H1 (cell line): ENCODE measurements around the gene POMT2. TPM values are rescaled to one million over a fixed set of nuclear protein-coding genes. Genes with fewer than 3 reads are reported as not detected.

Experiments used
- CTCF ChIA-PET: fragments of 300-600 bp; sonication (Branson Sonifier 250); formaldehyde crosslinking; loops from one replicate; lab custom pipeline; 2021; ENCODE audit not compliant: partially characterized antibody; lab: Charles Lee
- POLR2A ChIA-PET: fragments of 300-600 bp; sonication (Branson Sonifier 250); formaldehyde crosslinking; loops from one replicate; lab custom pipeline; 2021; ENCODE audit warnings: inconsistent platforms; ENCODE audit not compliant: partially characterized antibody; lab: Charles Lee
- DNase-seq, 2 experiments: peaks; one replicate each; pipeline versions ENCODE4 v3.0.0 to v3.0.0-alpha.2; 2010 to 2022; ENCODE audit warnings: low spot score in 2 of 2, low read depth in 1 of 2, mixed read lengths in 1 of 2
- FAIRE-seq: peaks from 2 replicates; lab custom pipeline; 2011; peaks lifted over from hg19 to GRCh38; lab: Jason Lieb, UNC
- H2AFZ ChIP-seq: 2 replicates; pipeline ENCODE4 v1.8.1; 2012; ENCODE audit warnings: low read length, inconsistent platforms
- H2AK5ac ChIP-seq: 2 replicates; pipeline ENCODE4 v1.6.1; 2013; ENCODE audit warnings: low read depth, low read length
- H2BK120ac ChIP-seq: replicated peaks from 2 replicates; pipeline ENCODE3; 2013; ENCODE audit warnings: low read depth, low read length, inconsistent platforms
- H2BK12ac ChIP-seq: 2 replicates; pipeline ENCODE4 v1.6.1; 2013; ENCODE audit warnings: low read depth, low read length
- H2BK15ac ChIP-seq: 2 replicates; pipeline ENCODE4 v1.6.1; 2013; ENCODE audit warnings: low read length
- H2BK20ac ChIP-seq: 2 replicates; pipeline ENCODE4 v1.6.1; 2013; ENCODE audit warnings: low read length
- H2BK5ac ChIP-seq: 2 replicates; pipeline ENCODE4 v1.6.1; 2013; ENCODE audit warnings: low read depth, low read length
- H3K14ac ChIP-seq: 2 replicates; pipeline ENCODE4 v1.6.1; 2013; ENCODE audit warnings: inconsistent platforms; ENCODE audit not compliant: insufficient read length
- H3K18ac ChIP-seq: 2 replicates; pipeline ENCODE4 v1.6.1; 2013; ENCODE audit warnings: low read length; ENCODE audit errors: extremely low read depth
- H3K23ac ChIP-seq: 2 replicates; pipeline ENCODE4 v1.6.1; 2013; ENCODE audit warnings: inconsistent platforms; ENCODE audit not compliant: insufficient read length
- H3K23me2 ChIP-seq: 2 replicates; pipeline ENCODE4 v1.6.1; 2013; ENCODE audit warnings: low read depth, low read length
- H3K27ac ChIP-seq: 2 replicates; pipeline ENCODE4 v1.6.1; 2011; ENCODE audit warnings: low read depth, low read length, inconsistent platforms
- H3K27me3 ChIP-seq, 4 experiments: replicated peaks in 1 of 4; 1 replicate in 1 of 4; 2 replicates in 3 of 4; pipeline versions ENCODE4 v1.6.1 to v1.8.1; 2011 to 2013; ENCODE audit warnings: low read length in 3 of 4, mild to moderate bottlenecking in 3 of 4, inconsistent platforms in 2 of 4, mixed read lengths in 2 of 4, moderate library complexity in 1 of 4; ENCODE audit not compliant: control insufficient read depth in 3 of 4, insufficient read depth in 3 of 4; ENCODE audit errors: extremely low read depth in 1 of 4
- H3K36me3 ChIP-seq, 4 experiments: 2 replicates each; pipeline versions ENCODE4 v1.6.1 to v1.8.1; 2011 to 2013; ENCODE audit warnings: mild to moderate bottlenecking in 4 of 4, low read length in 3 of 4, moderate library complexity in 2 of 4, control low read depth in 1 of 4, inconsistent platforms in 1 of 4; ENCODE audit not compliant: insufficient read depth in 4 of 4, control insufficient read depth in 2 of 4
- H3K4ac ChIP-seq: replicated peaks from 2 replicates; pipeline ENCODE3; 2013; ENCODE audit warnings: low read length, low read depth, mixed read lengths, inconsistent platforms; ENCODE audit not compliant: insufficient read length
- H3K4me1 ChIP-seq, 4 experiments: replicated peaks in 1 of 4; 1 replicate in 1 of 4; 2 replicates in 3 of 4; pipeline versions ENCODE4 v1.6.1 to v1.8.1; 2011 to 2013; ENCODE audit warnings: low read length in 3 of 4, inconsistent platforms in 2 of 4, mixed read lengths in 1 of 4; ENCODE audit not compliant: insufficient read depth in 4 of 4, control insufficient read depth in 3 of 4
- H3K4me2 ChIP-seq, 2 experiments: 2 replicates each; pipeline versions ENCODE4 v1.6.1 to v1.8.1; 2011 to 2013; ENCODE audit warnings: low read depth in 2 of 2, low read length in 2 of 2, control low read depth in 1 of 2, inconsistent platforms in 1 of 2, mild to moderate bottlenecking in 1 of 2; ENCODE audit not compliant: insufficient read depth in 1 of 2
- H3K4me3 ChIP-seq, 4 experiments: fragments of 200-600, 300-600 bp in 1 of 4; sonication (generic), shearing (Covaris generic), sonication (Bioruptor Twin) in 1 of 4; 2 replicates each; pipeline versions ENCODE4 v1.5.1 to v1.8.1; 2011 to 2016; ENCODE audit warnings: low read length in 4 of 4, low read depth in 3 of 4, control low read depth in 2 of 4, inconsistent platforms in 2 of 4, mild to moderate bottlenecking in 2 of 4, mixed read lengths in 1 of 4, moderate library complexity in 1 of 4; ENCODE audit not compliant: insufficient read depth in 2 of 4; ENCODE audit errors: extremely low read depth in 1 of 4
- H3K56ac ChIP-seq: replicated peaks from 2 replicates; pipeline ENCODE3; 2013; ENCODE audit warnings: low read depth, mild to moderate bottlenecking, mixed read lengths, low read length, inconsistent platforms; ENCODE audit not compliant: insufficient read length
- H3K79me1 ChIP-seq: 2 replicates; pipeline ENCODE4 v1.6.1; 2013; ENCODE audit warnings: low read depth, low read length, control low read depth
- H3K79me2 ChIP-seq, 2 experiments: 2 replicates each; pipeline versions ENCODE4 v1.6.1 to v1.8.1; 2012 to 2013; ENCODE audit warnings: low read length in 2 of 2, mild to moderate bottlenecking in 2 of 2, inconsistent platforms in 1 of 2; ENCODE audit not compliant: insufficient read depth in 2 of 2, control insufficient read depth in 1 of 2
- H3K9ac ChIP-seq, 4 experiments: replicated peaks in 1 of 4; 1 replicate in 1 of 4; 2 replicates in 3 of 4; pipeline versions ENCODE4 v1.6.1 to v1.8.1; 2011 to 2013; ENCODE audit warnings: low read depth in 3 of 4, low read length in 3 of 4, control low read depth in 2 of 4, mild to moderate bottlenecking in 2 of 4, moderate library complexity in 2 of 4, inconsistent platforms in 1 of 4; ENCODE audit errors: extremely low read depth in 1 of 4
- H3K9me3 ChIP-seq, 2 experiments: 2 replicates each; pipeline versions ENCODE4 v1.6.1 to v1.8.1; 2012 to 2013; ENCODE audit warnings: mild to moderate bottlenecking in 2 of 2, moderate library complexity in 2 of 2, control low read depth in 1 of 2, inconsistent platforms in 1 of 2, low read depth in 1 of 2, low read length in 1 of 2, mixed read lengths in 1 of 2; ENCODE audit not compliant: insufficient read depth in 2 of 2
- H4K20me1 ChIP-seq, 2 experiments: replicated peaks in 1 of 2; 2 replicates each; pipeline versions ENCODE3 to v1.8.1; 2011 to 2013; ENCODE audit warnings: inconsistent platforms in 2 of 2, low read length in 2 of 2, mild to moderate bottlenecking in 1 of 2; ENCODE audit not compliant: insufficient read depth in 2 of 2, control insufficient read depth in 1 of 2
- H4K5ac ChIP-seq: 2 replicates; pipeline ENCODE4 v1.6.1; 2013; ENCODE audit warnings: low read length, low read depth, mixed read lengths, inconsistent platforms; ENCODE audit not compliant: insufficient read length
- H4K8ac ChIP-seq: 2 replicates; pipeline ENCODE4 v1.8.0; 2013; ENCODE audit warnings: mild to moderate bottlenecking, moderate library complexity, low read length, inconsistent platforms; ENCODE audit not compliant: insufficient read depth; ENCODE audit errors: extremely low read depth
- H4K91ac ChIP-seq: replicated peaks from 2 replicates; pipeline ENCODE3; 2013; ENCODE audit warnings: low read length, mixed read lengths, inconsistent platforms; ENCODE audit not compliant: insufficient read length
- ASH2L ChIP-seq: fragments of 200-600, 300-600 bp; sonication (generic); IDR thresholded peaks from one replicate; pipeline ENCODE4 v1.7.1; 2017; ENCODE audit warnings: low read length
- ATF2 ChIP-seq: IDR thresholded peaks from 2 replicates; pipeline ENCODE4 v1.6.1; 2012; ENCODE audit warnings: low read length, inconsistent platforms
- BRCA1 ChIP-seq: IDR thresholded peaks from 2 replicates; pipeline ENCODE4 v1.6.1; 2012; ENCODE audit warnings: low read depth, low read length, improper control_type of control experiment
- CEBPB ChIP-seq: IDR thresholded peaks from 2 replicates; pipeline ENCODE4 v1.6.1; 2012; ENCODE audit warnings: low read depth, low read length
- CHD1 ChIP-seq: IDR thresholded peaks from 2 replicates; pipeline ENCODE4 v1.6.1; 2012; ENCODE audit warnings: low read depth, low read length, improper control_type of control experiment
- CHD2 ChIP-seq: IDR thresholded peaks from 2 replicates; pipeline ENCODE4 v1.6.1; 2012; ENCODE audit warnings: low read length, improper control_type of control experiment
- GTF2F1 ChIP-seq: IDR thresholded peaks from 2 replicates; pipeline ENCODE4 v1.6.1; 2012; ENCODE audit warnings: low read depth, low read length, improper control_type of control experiment, borderline replicate concordance
- JUND ChIP-seq: IDR thresholded peaks from 2 replicates; pipeline ENCODE4 v1.6.1; 2011; ENCODE audit warnings: mild to moderate bottlenecking, improper control_type of control experiment, low read length
- KDM4A ChIP-seq: IDR thresholded peaks from one replicate; pipeline ENCODE4 v1.7.1; 2012; ENCODE audit warnings: low read depth, mild to moderate bottlenecking, moderate library complexity, low read length, inconsistent platforms; ENCODE audit not compliant: severe bottlenecking
- PHF8 ChIP-seq: fragments of 200-600 bp; sonication (generic); conservative IDR thresholded peaks from 2 replicates; pipeline ENCODE4 v1.7.1; 2012; ENCODE audit warnings: low read depth, mild to moderate bottlenecking, inconsistent platforms, low read length, moderate library complexity
- SIRT6 ChIP-seq: IDR thresholded peaks from one replicate; pipeline ENCODE4 v1.7.1; 2012; ENCODE audit warnings: low read length, inconsistent platforms
- YY1 ChIP-seq: IDR thresholded peaks from 2 replicates; pipeline ENCODE4 v1.6.1; 2011; ENCODE audit warnings: low read depth, mild to moderate bottlenecking, low read length
- WGBS, 2 experiments: shearing (Covaris generic) in 1 of 2; methylation state at CpG; one replicate each; pipeline versions ENCODE4 v1.1.6 to v1.1.7; 2013 to 2015; ENCODE audit warnings: low lambda C conversion rate in 2 of 2, mixed read lengths in 2 of 2, inconsistent platforms in 1 of 2, low coverage in 1 of 2, missing lambda C conversion rate in 1 of 2; ENCODE audit not compliant: insufficient replicate concordance in 2 of 2, insufficient coverage in 1 of 2, insufficient read length in 1 of 2; ENCODE audit errors: extremely low coverage in 1 of 2, missing lambda C conversion rate in 1 of 2; 5-methylcytosine and 5-hydroxymethylcytosine counted together
- polyA plus RNA-seq, 7 experiments: library from polyadenylated mRNA; depleted of rRNA in 3 of 7; stranded (reverse) in 5 of 7; unstranded in 2 of 7; fragments of >200 nt in 5 of 7; fragments of 200-250 nt in 2 of 7; gene quantifications; 1 replicate in 5 of 7; 2 replicates in 1 of 7; 4 replicates in 1 of 7; pipeline versions ENCODE4 v1.2.1 to v1.2.3, GENCODE V29; 2011 to 2013; ENCODE audit warnings: missing spikeins in 2 of 7, mixed read lengths in 2 of 7
- total RNA-seq: library from RNA; stranded (reverse); fragmentation: NEBNext Ultra II Directional; extraction: Animal tissue kit (Norgen Biotek cat#: 25700); gene quantifications from 2 replicates; pipeline ENCODE4 v1.2.1, GENCODE V29; 2021

The POMT2 gene
- total and polyA plus RNA-seq, 2 of the 8 experiments (the other 6 are each of a cell fraction or from before 2014, with no cell fraction given) = 20.8 to 44.9 TPM

- Histone ChIP-seq H3K9me3 (no peaks in the 10 kb centered on the region), H3K56ac (no peak overlapping the region), H3K27ac (no peak overlapping the region), H3K79me2 (no peaks in the 10 kb centered on the region), H2BK15ac (no peak overlapping the region), H2AFZ (no peak overlapping the region), H3K4me2 (no peak overlapping the region), H3K4me1 (peaks cover 0 to 9% (median 5%) of the 10 kb centered on the region in 4 experiments; a peak in 3 of 7 replicates), H3K9ac (no peak overlapping the region), H3K18ac (no peak overlapping the region), H2BK12ac (no peak overlapping the region), H3K4me3 (no peak overlapping the region), H3K23me2 (peaks cover 5% of the 10 kb centered on the region; the same call in 1 of the 2 replicates), H4K8ac (no peak overlapping the region; the same call in 1 of the 2 replicates), H3K27me3 (peaks cover 15 to 49% (median 41%) of the 10 kb centered on the region in 4 experiments), H2BK5ac (no peak overlapping the region), H3K14ac (no peak overlapping the region), H4K20me1 (no peaks in the 10 kb centered on the region), H3K79me1 (no peaks in the 10 kb centered on the region), H3K36me3 (0 out of 8 replicates have a peak, but pooled peaks cover 0 to 5% (median 0%) of the 10 kb centered on the region in 4 experiments), H2AK5ac (no peak overlapping the region), H4K91ac (no peak overlapping the region), H2BK120ac (no peak overlapping the region), H2BK20ac (no peak overlapping the region), H3K23ac (no peak overlapping the region), H4K5ac (no peak overlapping the region), H3K4ac (no peak overlapping the region)
- POLR2A ChIA-PET = interaction anchor here (1.0 kb wide), 1 partner anchor 11 kb away, joined by 3 read pairs; no protein-coding TSS in a partner anchor
- WGBS, 2 experiments = 88% methylated on average over 5 of the region's 5 CpGs; no CpG with 5 or more reads in 1 of the 2 experiments
- CTCF ChIA-PET = interaction anchor here (0.5 to 5.8 kb wide), 20 partner anchors 8 to 910 kb away, joined by 3 to 25 read pairs (median 4); no protein-coding TSS in a partner anchor
- FAIRE-seq = no peak
- DNase-seq = no peak
- TF ChIP-seq CHD2 = no peak
- TF ChIP-seq BRCA1 = no peak
- no peak for TF ChIP-seq YY1
- no peak for TF ChIP-seq PHF8
- no peak for TF ChIP-seq CHD1
- TF ChIP-seq ASH2L = no peak
- TF ChIP-seq KDM4A = no peak
- TF ChIP-seq JUND = no peak
- no peak for TF ChIP-seq GTF2F1
- no peak for TF ChIP-seq SIRT6
- no peak for TF ChIP-seq CEBPB
- no peak for TF ChIP-seq ATF2
Observed at GRCh38 chr14:77267937-77268699, 52.6 kb downstream of the POMT2 start.
